Measurements from ENCODE around the gene TENT4A.
A peak's percentile ranks its signal among the peaks of the same experiment; 100 is the strongest.

TENT4A gene

GRCh38 chr5:6683241-6683640 is 30.0 kb upstream of the TENT4A start:
- Mint-ChIP-seq H3K4me3 (no peak overlapping the region), H3K36me3 (ENCODE audit: low read depth) (no peaks in the 10 kb centered on the region), H3K9me3 (no peaks in the 10 kb centered on the region), H3K27me3 (ENCODE audit: low read depth) (peaks cover 21% of the 10 kb centered on the region), H3K27ac (no peak overlapping the region), H3K4me1 (ENCODE audit: low read depth) (no peaks in the 10 kb centered on the region)
- DNase-seq (ENCODE audit: low spot score): no peak

GRCh38 chr5:6684075-6684474 is 29.2 kb upstream of the TENT4A start:
- H3K9me3 Mint-ChIP-seq: no peaks in the 10 kb centered on the region
- no peaks in the 10 kb centered on the region for H3K36me3 Mint-ChIP-seq (ENCODE audit: low read depth)
- no peak overlapping the region for H3K27ac Mint-ChIP-seq
- peaks cover 21% of the 10 kb centered on the region for H3K27me3 Mint-ChIP-seq (ENCODE audit: low read depth)
- no peak for DNase-seq (ENCODE audit: low spot score)
- H3K4me1 Mint-ChIP-seq (ENCODE audit: low read depth): no peaks in the 10 kb centered on the region
- no peak overlapping the region for H3K4me3 Mint-ChIP-seq

- no peak for DNase-seq (ENCODE audit: low spot score)
- no peak overlapping the region for H3K27ac Mint-ChIP-seq
- peaks cover 26% of the 10 kb centered on the region for H3K27me3 Mint-ChIP-seq (ENCODE audit: low read depth)
- H3K9me3 Mint-ChIP-seq: no peaks in the 10 kb centered on the region
- no peaks in the 10 kb centered on the region for H3K4me1 Mint-ChIP-seq (ENCODE audit: low read depth)
- H3K4me3 Mint-ChIP-seq: no peak overlapping the region
- no peaks in the 10 kb centered on the region for H3K36me3 Mint-ChIP-seq (ENCODE audit: low read depth)
These were observed 26.7 kb upstream of the TENT4A start for GRCh38 chr5:6686501-6686900.

- H3K27ac Mint-ChIP-seq: no peak overlapping the region
- no peaks in the 10 kb centered on the region for H3K9me3 Mint-ChIP-seq
- H3K36me3 Mint-ChIP-seq (ENCODE audit: low read depth): no peaks in the 10 kb centered on the region
- no peak overlapping the region for H3K4me3 Mint-ChIP-seq
- DNase-seq (ENCODE audit: low spot score): no peak
- H3K4me1 Mint-ChIP-seq (ENCODE audit: low read depth): no peaks in the 10 kb centered on the region
- H3K27me3 Mint-ChIP-seq (ENCODE audit: low read depth): peaks cover 26% of the 10 kb centered on the region
These were observed 26.3 kb upstream of the TENT4A start for GRCh38 chr5:6686915-6687409.

GRCh38 chr5:6687505-6687904 is 25.7 kb upstream of the TENT4A start:
- Mint-ChIP-seq H3K9me3 (no peaks in the 10 kb centered on the region), H3K27me3 (ENCODE audit: low read depth) (peaks cover 29% of the 10 kb centered on the region), H3K27ac (no peak overlapping the region), H3K36me3 (ENCODE audit: low read depth) (no peaks in the 10 kb centered on the region), H3K4me1 (ENCODE audit: low read depth) (no peaks in the 10 kb centered on the region), H3K4me3 (no peak overlapping the region)
- DNase-seq (ENCODE audit: low spot score): no peak

- no peaks in the 10 kb centered on the region for H3K36me3 Mint-ChIP-seq (ENCODE audit: low read depth)
- no peaks in the 10 kb centered on the region for H3K9me3 Mint-ChIP-seq
- no peaks in the 10 kb centered on the region for H3K4me1 Mint-ChIP-seq (ENCODE audit: low read depth)
- peaks cover 27% of the 10 kb centered on the region for H3K27me3 Mint-ChIP-seq (ENCODE audit: low read depth)
- no peak overlapping the region for H3K4me3 Mint-ChIP-seq
- H3K27ac Mint-ChIP-seq: no peak overlapping the region
- DNase-seq (ENCODE audit: low spot score): no peak
These were observed 20.3 kb upstream of the TENT4A start for GRCh38 chr5:6692906-6693305.

- no peak for DNase-seq (ENCODE audit: low spot score)
- Mint-ChIP-seq H3K27ac (no peak overlapping the region), H3K36me3 (ENCODE audit: low read depth) (no peaks in the 10 kb centered on the region), H3K9me3 (no peaks in the 10 kb centered on the region), H3K4me3 (no peak overlapping the region), H3K27me3 (ENCODE audit: low read depth) (peaks cover 37% of the 10 kb centered on the region), H3K4me1 (ENCODE audit: low read depth) (no peaks in the 10 kb centered on the region)
These were observed 14.5 kb upstream of the TENT4A start for GRCh38 chr5:6698696-6699095.

GRCh38 chr5:6699357-6699756 is 13.9 kb upstream of the TENT4A start:
- H3K9me3 Mint-ChIP-seq: no peaks in the 10 kb centered on the region
- no peak for DNase-seq (ENCODE audit: low spot score)
- no peaks in the 10 kb centered on the region for H3K4me1 Mint-ChIP-seq (ENCODE audit: low read depth)

GRCh38 chr5:6700074-6700684 is 13.1 kb upstream of the TENT4A start:
- DNase-seq (ENCODE audit: low spot score): no peak
- H3K4me1 Mint-ChIP-seq (ENCODE audit: low read depth): peaks cover 3% of the 10 kb centered on the region
- no peaks in the 10 kb centered on the region for H3K9me3 Mint-ChIP-seq
- no peaks in the 10 kb centered on the region for H3K36me3 Mint-ChIP-seq (ENCODE audit: low read depth)
- H3K27me3 Mint-ChIP-seq (ENCODE audit: low read depth): peaks cover 33% of the 10 kb centered on the region
- H3K4me3 Mint-ChIP-seq: no peak overlapping the region
- H3K27ac Mint-ChIP-seq: no peak overlapping the region

More at GRCh38 chr5:6699357-6699756, 13.9 kb upstream of the TENT4A start:
- H3K27ac Mint-ChIP-seq: no peak overlapping the region
- peaks cover 34% of the 10 kb centered on the region for H3K27me3 Mint-ChIP-seq (ENCODE audit: low read depth)
- H3K4me3 Mint-ChIP-seq: no peak overlapping the region
- no peaks in the 10 kb centered on the region for H3K36me3 Mint-ChIP-seq (ENCODE audit: low read depth)

GRCh38 chr5:6700685-6701355 is 12.4 kb upstream of the TENT4A start:
- Mint-ChIP-seq H3K27ac (no peak overlapping the region), H3K4me1 (ENCODE audit: low read depth) (peaks cover 4% of the 10 kb centered on the region), H3K27me3 (ENCODE audit: low read depth) (peaks cover 33% of the 10 kb centered on the region), H3K36me3 (ENCODE audit: low read depth) (no peaks in the 10 kb centered on the region), H3K4me3 (no peak overlapping the region), H3K9me3 (no peaks in the 10 kb centered on the region)
- DNase-seq (ENCODE audit: low spot score): peak; percentile 0

GRCh38 chr5:6701491-6701890 is 11.7 kb upstream of the TENT4A start:
- Mint-ChIP-seq H3K27me3 (ENCODE audit: low read depth) (peaks cover 31% of the 10 kb centered on the region), H3K27ac (no peak overlapping the region), H3K4me1 (ENCODE audit: low read depth) (peaks cover 8% of the 10 kb centered on the region), H3K4me3 (no peak overlapping the region), H3K9me3 (no peaks in the 10 kb centered on the region), H3K36me3 (ENCODE audit: low read depth) (no peaks in the 10 kb centered on the region)
- peak; percentile 0 for DNase-seq (ENCODE audit: low spot score)

- peaks cover 23% of the 10 kb centered on the region for H3K27me3 Mint-ChIP-seq (ENCODE audit: low read depth)
- no peak overlapping the region for H3K27ac Mint-ChIP-seq
- peak; percentile 1 for DNase-seq (ENCODE audit: low spot score)
- H3K9me3 Mint-ChIP-seq: no peaks in the 10 kb centered on the region
- H3K4me1 Mint-ChIP-seq (ENCODE audit: low read depth): peaks cover 8% of the 10 kb centered on the region
- H3K36me3 Mint-ChIP-seq (ENCODE audit: low read depth): no peaks in the 10 kb centered on the region
- H3K4me3 Mint-ChIP-seq: no peak overlapping the region
These were observed 10.6 kb upstream of the TENT4A start for GRCh38 chr5:6702633-6703032.

GRCh38 chr5:6703806-6704205 is 9.4 kb upstream of the TENT4A start:
- H3K36me3 Mint-ChIP-seq (ENCODE audit: low read depth): no peaks in the 10 kb centered on the region
- H3K27me3 Mint-ChIP-seq (ENCODE audit: low read depth): peaks cover 19% of the 10 kb centered on the region
- H3K27ac Mint-ChIP-seq: no peak overlapping the region
- no peaks in the 10 kb centered on the region for H3K9me3 Mint-ChIP-seq
- H3K4me3 Mint-ChIP-seq: no peak overlapping the region
- H3K4me1 Mint-ChIP-seq (ENCODE audit: low read depth): peaks cover 8% of the 10 kb centered on the region
- no peak for DNase-seq (ENCODE audit: low spot score)

- peaks cover 14% of the 10 kb centered on the region for H3K27me3 Mint-ChIP-seq (ENCODE audit: low read depth)
- H3K4me1 Mint-ChIP-seq (ENCODE audit: low read depth): peaks cover 8% of the 10 kb centered on the region
- no peak overlapping the region for H3K4me3 Mint-ChIP-seq
- no peak overlapping the region for H3K27ac Mint-ChIP-seq
- no peak for DNase-seq (ENCODE audit: low spot score)
- no peaks in the 10 kb centered on the region for H3K9me3 Mint-ChIP-seq
- no peaks in the 10 kb centered on the region for H3K36me3 Mint-ChIP-seq (ENCODE audit: low read depth)
These were observed 8.8 kb upstream of the TENT4A start for GRCh38 chr5:6704361-6704851.
